ENCODE results near the gene CCK. TPM values are rescaled to one million over a fixed set of nuclear protein-coding genes. Genes with fewer than 3 reads are reported as not detected.

Gene CCK
- total RNA-seq, 4 donors from 2014 or later = not detected

DNA sequence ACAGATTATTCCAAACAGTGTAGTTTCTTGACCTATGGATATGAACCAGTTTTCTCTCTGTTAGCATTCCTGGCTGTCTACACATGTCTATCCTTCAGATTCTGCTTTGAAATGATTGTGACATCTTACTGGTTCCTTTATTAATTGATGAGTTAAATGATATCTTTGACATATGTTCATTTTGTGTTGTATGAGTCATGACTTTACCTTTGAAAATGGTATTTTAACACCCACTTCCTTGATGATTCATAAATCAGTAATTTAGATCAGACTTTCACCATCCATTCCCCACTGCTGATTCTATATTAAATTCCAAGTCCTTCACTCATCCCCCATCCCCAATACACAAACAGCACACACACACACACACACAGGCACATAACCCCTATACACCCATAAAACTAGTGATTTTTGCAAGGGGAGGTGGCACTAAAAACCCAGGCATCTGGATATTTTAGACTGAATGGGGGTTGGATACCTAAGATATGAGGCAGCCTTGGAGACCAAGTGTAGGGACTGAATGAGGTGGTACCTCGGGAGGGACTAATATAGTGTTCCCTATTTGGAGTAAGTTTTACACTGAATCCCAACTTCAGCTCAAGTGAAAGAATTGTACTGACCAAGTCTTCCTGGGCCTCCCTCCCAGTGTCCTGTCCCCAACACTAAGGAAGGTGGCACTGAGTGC is 9.7 kb downstream of the CCK start:
- TF ChIP-seq, protein P1, sequence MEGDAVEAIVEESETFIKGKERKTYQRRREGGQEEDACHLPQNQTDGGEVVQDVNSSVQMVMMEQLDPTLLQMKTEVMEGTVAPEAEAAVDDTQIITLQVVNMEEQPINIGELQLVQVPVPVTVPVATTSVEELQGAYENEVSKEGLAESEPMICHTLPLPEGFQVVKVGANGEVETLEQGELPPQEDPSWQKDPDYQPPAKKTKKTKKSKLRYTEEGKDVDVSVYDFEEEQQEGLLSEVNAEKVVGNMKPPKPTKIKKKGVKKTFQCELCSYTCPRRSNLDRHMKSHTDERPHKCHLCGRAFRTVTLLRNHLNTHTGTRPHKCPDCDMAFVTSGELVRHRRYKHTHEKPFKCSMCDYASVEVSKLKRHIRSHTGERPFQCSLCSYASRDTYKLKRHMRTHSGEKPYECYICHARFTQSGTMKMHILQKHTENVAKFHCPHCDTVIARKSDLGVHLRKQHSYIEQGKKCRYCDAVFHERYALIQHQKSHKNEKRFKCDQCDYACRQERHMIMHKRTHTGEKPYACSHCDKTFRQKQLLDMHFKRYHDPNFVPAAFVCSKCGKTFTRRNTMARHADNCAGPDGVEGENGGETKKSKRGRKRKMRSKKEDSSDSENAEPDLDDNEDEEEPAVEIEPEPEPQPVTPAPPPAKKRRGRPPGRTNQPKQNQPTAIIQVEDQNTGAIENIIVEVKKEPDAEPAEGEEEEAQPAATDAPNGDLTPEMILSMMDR (IDR thresholded peaks at IDR 0.05; ENCODE audit: low read depth) = no peak

DNA sequence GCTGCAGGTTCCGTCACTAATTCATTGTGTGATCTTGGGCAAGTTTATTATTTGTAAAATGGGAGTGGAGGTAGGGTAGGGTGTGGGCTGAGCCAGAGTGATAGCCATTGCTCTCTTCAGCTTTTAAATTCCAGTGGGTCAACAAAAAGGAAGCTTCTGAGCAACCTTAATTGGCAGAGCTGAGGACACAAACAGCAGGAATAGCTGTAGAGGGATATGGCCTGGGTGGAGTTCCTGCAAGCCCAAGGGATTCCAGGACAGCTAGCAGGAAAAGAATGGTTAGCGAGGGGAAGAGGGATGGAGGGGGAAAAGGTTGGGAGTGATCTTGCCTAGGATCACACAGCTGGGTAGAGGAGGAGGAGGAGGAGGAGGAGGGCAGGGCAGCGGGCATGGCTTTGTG is 11.4 kb downstream of the CCK start:
- TF ChIP-seq, protein P1 (IDR thresholded peaks at IDR 0.05; ENCODE audit: low read depth) = no peak

GRCh38 chr3:42250761-42251160 is 15.2 kb downstream of the CCK start:
- TF ChIP-seq, protein P1 (IDR thresholded peaks at IDR 0.05; ENCODE audit: low read depth) = no peak

DNA sequence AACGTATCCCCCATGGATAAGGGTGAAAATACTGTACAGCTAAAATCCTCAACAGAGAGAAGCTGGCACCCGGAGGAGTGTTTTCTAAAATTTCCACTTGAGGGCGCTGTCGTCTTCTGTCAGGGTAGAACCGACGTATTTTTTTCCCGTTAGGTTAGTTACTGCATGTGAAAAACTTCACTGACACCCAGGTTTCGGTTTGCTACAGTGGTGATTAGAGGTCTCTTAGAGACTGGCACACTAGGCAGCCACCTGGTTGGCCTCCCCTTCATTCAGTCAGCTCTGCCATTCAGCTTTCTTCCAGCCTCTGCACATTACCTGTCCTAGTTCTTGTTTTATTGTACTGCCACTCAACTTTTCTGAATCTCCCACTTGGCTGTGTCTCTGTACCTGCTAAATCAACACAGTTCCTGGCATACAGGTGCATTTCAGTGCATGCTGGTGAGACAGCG is 18.4 kb downstream of the CCK start:
- TF ChIP-seq, protein P1 (IDR thresholded peaks at IDR 0.05; ENCODE audit: low read depth) = no peak

- TF ChIP-seq, protein P1 (IDR thresholded peaks at IDR 0.05; ENCODE audit: low read depth) = no peak
These were observed 19.9 kb downstream of the CCK start for GRCh38 chr3:42246091-42246490.

DNA sequence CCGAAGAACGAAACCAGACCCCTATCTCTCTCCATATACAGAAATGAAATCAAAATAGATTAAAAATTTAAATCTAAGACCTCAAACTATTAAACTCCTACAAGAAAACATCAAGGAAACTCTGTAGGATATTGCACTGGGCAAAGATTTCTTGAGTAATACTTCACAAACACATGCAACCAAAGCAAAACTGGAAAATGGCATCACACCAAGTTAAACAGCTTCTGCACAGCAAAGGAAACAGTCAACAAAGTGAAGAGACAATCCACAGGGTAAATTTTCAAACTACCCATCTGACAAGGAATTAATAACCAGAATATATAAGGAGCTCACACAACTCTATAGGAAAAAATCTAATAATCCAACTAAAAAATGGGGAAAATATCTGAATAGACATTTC is 29.4 kb downstream of the CCK start:
- TF ChIP-seq, protein P1 (IDR thresholded peaks at IDR 0.05; ENCODE audit: low read depth) = no peak

GRCh38 chr3:42235532-42235931 is 30.5 kb downstream of the CCK start:
- TF ChIP-seq, protein P1 (IDR thresholded peaks at IDR 0.05; ENCODE audit: low read depth) = no peak

All from subcutaneous adipose tissue (tissue), 4 donors.